OCI-M2 (cell line): ENCODE data around the gene CPPED1.
"Not testable (repeated sequence)": the region's sequence is repeated elsewhere in the genome, so short reads cannot be mapped to it uniquely, and the experiment has no call there.

ENCODE experiments used
- DNase-seq: peaks from one replicate; lab custom pipeline; 2025; ENCODE audit not compliant: unreplicated experiment; lab: John Stamatoyannopoulos, UW

Gene CPPED1

DNA sequence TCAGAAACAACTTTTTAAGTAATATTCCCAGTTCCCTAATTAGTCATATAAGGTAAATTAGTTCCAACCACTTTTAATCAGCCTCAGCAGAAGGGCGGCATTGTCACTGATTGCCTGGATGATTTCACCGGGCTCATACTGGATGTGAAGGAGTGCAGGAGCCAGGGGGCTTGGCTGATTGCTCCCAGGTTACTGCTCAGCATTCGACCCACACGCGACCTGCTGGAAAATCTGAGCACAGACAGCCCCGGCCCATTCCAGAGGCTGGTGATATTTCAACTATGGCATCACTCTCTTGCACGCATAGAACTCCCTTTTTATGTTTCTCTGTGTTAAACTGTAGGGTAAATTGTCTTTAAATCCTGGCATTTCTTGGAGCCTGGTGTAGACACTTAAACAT, 34.2 kb downstream of the CPPED1 start:
- DNase-seq = no peak

DNA sequence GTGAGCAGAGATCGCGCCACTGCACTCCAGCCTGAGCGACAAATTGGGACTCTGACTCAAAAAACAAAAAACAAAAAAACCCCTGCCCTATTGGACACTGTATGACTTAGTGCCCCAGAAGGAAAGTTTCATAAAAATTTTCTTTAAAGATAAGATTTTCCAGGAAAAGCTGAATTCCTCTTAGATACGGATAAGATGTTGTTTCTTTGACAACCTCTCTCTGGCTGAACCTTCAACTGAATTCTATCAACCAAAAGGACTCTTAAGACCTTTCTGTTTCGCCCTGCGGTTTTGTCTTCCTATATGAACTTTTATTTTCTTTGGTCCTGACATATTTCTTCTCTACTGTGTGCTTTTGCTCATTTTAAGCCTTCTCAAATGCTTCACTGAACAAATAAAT, 35.8 kb downstream of the CPPED1 start:
- DNase-seq = no peak

DNA sequence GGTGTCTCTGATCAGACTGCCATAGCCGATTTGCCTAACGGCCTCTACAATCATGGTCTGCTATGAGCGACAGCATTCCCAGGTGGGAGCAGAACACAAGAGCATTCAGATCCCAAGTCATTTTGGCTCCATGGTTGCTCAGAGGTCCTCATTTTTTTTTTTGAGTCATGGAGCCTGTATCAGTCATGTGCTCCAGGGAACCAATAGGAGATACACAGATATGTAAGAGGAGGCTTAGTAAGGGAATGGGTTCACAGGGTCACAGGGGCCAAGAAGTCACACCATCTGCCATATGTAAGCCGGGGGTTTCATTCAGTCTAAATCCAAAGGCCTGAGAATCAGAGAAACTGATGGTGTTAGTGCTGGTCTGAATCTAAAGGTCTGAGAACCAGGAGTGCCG, 36.8 kb downstream of the CPPED1 start:
- no peak for DNase-seq

DNA sequence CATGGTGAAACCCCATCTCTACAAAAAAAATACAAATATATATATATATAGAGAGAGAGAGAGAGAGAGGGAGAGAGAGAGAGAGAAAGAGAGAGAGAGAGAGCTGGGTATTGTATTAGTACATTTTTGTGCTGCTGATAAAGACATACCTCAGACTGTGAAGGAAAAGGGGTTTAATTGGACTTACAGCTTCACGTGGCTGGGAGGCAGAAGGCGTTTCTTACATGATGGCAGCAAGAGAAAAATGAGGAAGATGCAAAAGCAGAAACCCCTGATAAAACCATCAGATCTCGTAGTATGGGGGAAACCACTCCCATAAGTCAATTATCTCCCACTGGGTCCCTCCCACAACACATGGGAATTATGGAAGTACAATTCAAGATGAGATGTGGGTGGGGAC, 37.5 kb downstream of the CPPED1 start:
- DNase-seq = not testable (repeated sequence)

DNA sequence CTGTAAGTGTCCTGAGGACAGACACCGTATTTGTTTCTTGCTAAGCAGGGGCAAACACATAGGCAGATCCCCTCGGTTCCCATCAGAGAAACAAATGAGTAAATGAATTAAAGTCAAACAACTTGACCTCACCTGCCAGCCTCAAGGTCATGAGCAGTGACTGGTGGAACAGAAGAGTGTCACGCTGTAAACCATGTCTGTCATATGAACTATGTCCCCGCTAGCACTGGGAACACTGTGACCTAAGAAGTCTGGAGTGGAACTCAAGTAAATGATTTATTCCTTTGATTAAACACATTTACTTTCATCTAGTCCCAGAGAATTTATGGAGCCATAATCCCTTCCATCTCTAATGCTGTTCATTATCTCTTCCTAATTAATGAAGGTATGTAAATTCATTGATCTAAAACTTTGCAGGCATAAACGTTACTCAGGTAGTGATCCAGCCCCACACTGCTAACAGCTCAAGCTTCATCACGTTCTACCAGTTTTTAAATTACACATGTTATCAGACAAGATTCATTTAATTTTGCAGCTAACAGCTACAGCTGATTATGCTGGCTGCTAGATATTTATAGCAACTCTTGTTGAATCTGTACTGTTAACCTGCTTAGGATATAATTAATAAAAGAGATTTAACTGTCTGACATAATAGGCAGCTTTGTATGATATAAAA, 38.7 kb downstream of the CPPED1 start:
- DNase-seq = no peak

DNA sequence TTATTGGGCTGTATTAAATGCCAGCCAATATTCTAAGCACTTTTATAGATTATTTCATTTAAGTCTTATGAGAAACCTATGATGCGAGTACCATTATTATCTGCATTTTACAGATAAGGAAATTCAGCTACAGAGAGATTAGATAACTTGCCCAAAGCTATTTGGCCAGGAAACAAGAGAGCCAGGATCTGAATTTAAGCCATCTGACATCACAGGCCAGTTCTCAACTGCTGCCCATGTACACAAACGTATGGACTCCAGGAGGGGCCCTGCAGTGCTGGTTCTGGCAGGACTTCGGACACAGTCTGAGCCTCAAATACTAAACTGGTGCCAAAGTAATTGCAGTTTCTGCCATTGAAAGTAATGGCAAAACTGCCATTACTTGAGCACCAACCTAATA, 40.2 kb downstream of the CPPED1 start:
- no peak for DNase-seq

DNA sequence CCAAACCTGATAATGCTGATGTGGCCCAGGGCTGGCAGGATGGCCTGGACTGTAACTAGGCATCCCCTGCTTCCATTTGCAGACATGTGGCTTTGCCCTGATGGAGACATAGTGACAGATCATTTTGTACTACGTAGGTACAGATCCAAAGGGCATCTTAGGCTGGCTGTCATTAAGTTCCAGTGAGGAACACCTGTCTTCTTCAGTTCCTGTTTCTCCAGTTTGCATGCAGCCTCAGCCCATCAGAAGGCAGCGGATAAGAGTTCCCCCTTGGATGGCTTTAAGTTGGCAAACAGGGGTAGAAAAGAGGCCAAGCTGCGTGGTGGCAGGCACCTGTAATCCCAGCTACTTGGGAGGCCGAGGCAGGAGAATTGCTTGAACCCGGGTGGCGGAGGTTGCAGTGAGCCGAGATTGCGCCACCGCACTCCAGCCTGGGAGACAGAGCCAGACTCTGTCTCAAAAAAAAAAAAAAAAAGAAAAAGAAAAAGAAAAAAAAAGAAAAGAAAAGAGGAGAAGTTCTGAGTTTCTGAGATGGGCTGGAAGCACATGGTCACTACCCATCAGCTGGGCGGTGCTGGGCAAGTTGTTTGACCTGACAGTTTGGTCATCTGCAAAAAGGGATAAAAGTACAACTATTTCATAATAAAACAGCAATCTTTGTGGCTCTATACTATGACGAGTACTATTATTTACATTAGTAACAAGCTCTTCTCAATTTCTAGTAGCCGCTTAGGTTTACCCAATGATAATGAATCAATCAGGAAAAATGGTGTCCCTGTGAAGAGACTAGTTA, 42.7 kb downstream of the CPPED1 start:
- no peak for DNase-seq

DNA sequence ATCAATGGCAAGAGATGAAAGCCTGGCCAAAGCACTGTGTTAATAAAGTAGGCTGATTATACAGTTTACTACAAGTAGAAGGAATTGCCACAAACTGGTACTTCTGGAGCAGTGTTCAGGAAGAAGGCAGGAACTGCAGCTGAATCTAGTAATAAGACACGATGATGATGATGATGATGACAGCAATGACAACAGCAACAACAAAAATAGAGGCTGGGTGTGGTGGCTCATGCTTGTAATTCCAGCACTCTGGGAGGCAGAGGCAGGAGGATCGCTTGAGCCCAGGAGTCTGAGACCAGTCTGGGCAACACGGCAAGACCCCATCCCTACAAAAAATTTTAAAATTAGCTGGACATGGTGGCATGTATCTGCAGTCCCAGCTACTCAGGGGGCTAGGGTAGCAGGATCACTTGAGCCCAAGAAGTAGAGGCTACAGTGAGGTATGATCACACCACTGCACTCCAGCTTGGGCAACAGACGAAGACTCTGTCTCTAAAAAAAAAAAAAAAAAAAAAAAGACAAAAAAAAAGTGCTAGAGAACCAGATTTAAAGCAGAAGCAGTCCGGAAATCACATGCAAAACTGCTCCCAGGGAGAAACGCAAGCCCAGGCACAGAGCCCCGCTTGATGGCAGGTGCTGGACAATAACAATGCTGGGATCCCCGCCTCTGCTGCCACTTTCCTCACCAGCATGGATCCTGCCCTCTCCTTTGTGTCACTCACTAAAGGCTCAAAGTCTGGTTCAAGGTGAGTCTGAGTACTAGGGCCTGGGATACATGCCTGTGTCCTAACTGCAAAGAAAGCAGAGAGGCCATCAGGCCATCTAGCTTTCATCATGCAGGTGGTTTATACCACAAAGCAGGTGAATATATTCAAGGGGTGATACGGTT, 44.8 kb downstream of the CPPED1 start:
- DNase-seq = no peak

DNA sequence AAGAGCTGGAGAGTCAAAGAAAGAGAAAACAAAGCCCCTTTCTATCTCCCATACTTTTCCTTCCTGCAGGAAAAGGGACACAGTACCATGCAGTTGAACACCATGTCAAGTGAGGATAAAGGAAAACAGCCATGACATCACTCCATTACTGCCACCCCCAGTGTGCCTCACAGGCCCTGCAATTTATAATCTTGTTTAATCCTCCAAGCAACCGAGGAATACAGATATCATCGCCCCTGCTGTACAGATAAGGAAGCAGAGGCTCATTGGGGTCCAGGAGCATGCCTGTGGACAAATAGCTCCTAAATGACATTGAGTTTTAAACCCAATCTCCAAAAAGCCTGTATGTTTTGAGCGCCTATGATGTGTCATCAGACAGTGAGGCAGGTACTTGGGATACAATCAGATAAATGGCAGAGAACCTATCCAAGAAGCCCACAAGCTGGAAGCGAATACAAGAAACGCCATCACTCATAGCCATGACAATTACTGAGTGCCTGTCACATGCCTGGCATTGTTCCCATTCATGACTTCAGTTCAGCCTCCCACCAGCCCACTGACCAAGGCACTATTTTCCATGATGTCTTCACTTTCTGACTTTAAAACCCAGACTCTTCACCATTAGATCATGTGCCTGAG, 45.5 kb downstream of the CPPED1 start:
- no peak for DNase-seq

DNA sequence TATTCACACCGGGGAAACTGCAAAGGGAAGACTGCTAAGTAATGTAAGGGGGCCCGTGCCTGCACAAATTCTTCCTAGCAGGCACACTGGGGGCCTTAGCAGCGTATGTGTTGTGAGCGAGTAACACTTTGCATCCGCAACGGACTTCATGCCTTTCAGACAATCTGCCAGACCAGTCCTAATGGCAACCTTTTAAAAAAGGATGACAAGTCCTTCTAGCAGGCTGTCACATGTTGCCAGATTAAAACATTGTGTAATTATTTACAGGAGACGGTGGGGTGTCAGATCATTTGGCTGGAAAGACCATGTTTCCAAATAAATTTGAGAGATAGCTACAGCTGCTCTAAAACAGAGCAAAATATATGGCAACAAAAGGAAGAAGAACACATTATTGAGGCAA, 46.1 kb downstream of the CPPED1 start:
- no peak for DNase-seq

DNA sequence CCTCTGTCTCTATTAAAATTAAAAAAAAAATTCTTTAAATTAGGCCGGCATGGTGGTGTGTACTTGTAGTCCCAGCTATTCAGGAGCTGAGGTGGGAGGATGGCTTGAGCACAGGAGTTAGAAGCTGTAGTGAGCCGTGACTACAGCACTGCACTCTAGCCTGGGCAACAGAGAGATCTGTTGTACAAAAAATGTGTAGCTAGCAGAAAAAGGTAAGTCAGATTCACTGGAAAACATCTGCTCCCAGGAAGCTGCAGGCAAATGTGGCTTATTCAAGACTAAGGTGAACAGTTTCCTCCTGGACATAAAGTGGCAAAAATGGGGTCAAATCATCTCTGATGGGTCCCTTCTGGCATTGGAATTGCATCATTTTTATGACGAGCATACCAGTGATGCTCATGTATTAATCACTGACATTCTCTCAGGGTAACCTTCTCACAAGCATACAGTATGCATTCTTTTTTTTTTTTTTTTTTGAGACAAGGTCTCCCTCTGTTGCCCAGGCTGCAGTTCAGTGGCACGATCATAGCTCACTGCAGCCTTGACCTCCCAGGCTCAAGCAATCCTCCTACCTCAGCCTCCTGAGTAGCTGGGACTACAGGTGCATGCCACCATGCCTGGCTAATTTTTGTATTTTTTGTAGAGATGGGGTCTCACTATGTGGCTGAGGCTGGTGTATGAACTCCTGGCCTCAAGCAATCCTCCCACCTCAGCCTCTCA, 48.7 kb downstream of the CPPED1 start:
- no peak for DNase-seq

DNA sequence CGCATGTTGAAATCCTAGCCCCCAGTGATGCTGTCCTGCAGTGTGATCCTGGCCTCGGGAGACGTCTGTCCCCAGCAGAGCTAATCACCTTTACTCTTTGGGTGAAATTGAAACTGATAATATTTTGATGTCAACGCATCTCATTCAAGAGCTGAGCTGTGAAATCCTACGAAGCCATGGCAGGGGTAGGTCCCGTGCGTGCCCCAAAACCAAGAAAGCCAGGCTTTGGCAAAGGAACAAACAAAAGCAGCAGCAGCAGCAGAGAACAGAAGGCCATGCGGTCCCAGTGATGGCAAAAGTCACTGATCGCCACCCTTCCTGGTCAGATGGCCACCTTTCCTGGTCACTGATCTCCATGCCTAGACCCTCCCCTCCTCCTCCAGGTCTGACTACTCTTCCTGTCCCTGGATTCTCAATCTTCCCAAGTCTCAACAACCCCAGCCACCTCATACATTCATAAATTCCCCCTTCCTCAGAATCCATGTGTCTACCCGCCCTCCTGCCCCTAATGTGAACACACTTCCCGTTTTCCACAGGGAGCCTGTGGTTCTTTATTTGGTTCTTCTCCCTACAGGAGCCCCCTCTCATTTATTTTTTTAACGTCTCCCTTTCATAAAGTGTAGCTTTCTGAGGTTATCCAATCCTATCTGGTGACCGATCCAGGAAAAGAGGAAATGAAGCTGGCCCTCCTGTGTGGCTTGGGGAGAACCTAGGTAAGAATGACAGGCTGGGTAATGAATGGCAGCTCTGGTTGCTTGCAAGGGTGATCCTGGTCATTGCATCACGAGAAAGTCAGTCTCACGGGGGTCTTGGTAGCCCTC, 50.3 kb downstream of the CPPED1 start:
- no peak for DNase-seq

DNA sequence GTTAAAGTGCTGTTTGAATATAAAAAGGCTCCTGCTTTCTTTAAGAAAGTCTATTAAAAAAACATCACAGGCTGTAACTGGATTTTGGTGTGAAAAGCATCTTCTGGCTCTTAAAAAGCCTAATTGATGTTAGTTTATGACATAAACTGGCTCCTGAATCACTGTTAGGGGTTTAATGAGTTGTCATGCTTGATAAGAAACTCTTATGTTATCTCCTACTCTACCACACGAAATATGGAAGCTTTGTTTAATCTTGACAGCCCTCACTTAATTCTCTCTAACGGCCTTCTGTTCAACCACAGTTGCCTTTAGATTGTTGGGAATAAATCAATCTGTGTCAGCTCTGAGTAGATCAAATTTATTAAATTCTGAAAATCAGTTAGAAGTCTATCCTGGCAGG, 51.5 kb downstream of the CPPED1 start:
- no peak for DNase-seq

DNA sequence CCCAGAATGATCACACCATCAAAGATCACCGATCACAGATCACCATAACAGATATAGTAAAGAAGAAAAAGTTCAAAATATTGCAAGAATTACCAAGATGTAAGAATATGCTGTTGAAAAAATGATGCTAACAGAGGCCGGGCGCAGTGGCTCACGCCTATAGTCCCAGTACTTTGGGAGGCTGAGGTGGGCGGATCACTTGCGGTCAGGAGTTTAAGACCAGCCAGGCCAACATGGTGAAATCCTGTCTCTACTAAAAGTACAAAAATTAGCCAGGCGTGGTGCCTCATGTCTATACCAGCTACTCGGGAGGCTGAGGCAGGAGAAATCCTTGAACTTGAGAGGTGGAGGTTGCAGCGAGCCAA, 53.2 kb downstream of the CPPED1 start:
- DNase-seq = no peak

DNA sequence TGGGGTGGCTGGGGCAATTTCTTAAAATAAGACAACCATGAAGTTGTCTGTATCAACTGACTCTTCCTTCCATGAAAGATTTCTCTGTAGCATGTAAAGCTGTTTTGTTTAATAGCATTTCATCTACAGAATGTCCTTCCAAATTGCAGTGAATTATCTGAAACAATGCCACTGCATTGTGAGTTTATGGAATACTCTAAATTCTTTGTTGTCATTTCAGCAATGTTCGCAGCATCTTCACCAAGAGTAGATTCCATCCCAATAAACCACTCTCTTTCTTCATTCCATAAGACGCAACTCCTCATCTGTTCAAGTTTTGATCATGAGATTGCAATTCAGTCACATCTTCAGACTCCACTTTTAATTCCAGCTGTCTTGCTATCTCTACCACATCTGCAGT, 54.6 kb downstream of the CPPED1 start:
- DNase-seq = no peak

DNA sequence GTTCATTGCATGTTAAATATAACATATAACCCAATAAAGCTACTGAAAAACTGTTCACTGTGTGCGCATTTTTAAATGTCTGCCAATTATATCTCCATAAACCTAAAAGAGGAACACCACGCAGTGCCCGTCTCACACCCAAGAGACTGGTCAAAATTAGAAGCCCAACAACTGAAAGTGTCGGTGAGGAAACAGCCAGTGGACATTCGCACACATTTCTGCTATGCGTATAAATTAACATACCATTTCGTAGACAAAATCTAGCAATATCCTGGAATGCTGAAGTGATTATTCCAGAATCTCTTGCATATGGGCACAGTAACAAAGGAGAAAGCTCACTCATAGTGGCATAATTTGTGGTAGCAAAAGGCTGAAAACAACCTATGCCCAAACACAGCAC, 55.9 kb downstream of the CPPED1 start:
- DNase-seq = no peak

DNA sequence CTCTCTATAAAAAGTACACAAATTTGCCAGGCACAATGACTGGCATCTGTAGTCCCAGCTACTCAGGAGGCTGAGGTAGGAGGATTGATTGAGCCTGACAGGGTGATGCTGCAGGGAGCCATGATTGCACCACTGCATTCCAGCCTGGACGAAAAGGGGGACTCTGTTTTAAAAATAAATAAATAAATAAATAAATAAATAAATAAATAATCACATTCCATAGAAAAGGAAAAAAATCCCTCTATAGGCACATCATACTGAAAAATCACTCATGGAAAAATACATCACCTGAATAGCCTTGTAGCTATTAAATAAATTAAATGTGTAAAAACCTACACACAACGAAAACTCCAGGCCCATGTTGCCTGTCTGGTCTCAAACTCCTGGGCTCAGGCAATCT, 56.4 kb downstream of the CPPED1 start:
- DNase-seq = no peak

DNA sequence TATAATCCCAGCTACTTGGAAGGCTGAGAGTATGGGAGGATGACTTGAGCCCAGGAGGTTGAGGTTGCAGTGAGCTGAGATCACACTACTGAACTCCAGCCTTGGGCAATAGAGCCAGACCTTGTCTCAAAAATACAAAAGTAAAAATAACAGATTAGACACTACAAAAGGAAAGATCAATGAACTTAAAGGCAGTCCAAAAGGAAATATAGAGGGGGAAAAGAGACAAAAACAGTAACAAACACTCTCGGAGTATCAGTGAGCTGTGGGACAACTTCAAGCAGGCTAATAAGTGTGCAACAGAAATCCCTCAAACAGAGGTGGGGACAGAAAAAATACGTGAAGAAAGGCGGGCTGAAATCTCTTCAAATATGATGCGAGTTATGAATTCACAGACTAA, 58.8 kb downstream of the CPPED1 start:
- DNase-seq = no peak

DNA sequence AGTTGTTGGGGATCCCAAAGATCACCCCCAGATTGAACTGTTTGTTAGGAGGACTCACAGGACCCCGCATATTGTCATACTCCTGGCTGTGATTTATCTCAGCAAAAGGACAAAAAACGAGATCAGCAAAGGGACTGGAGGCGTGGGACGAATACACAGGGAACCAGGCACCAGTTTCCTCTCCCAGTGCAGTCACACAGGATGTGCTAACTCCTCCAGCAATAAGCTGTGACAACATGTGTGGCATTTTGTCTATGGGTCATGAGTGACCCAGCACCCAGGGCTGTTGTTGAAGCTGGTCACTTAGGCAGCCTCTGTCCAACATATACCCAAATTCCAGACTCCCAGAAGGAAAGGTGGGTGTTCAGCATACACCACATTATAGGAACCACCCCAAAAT, 60.9 kb downstream of the CPPED1 start:
- DNase-seq = no peak
